Gastrocnemius medialis (tissue), 4 donors: ENCODE measurements around the gene PARD3. TPM values are rescaled to one million over a fixed set of nuclear protein-coding genes. Genes with fewer than 3 reads are reported as not detected.

Source experiments
- ATAC-seq, 2 donors: fragments of 150-250 bp; one replicate each; pipeline ENCODE4 v1.9.1; 2016
- DNase-seq, 2 donors: peaks; one replicate each; pipeline ENCODE4 v3.0.0-alpha.2; 2019
- H3K27ac ChIP-seq, 4 donors: fragments of 200-600 bp; sonication (generic); 1 replicate in 1 of 4; 2 replicates in 3 of 4; pipeline ENCODE4 v1.5.1; 2016 to 2018; ENCODE audit warnings: mild to moderate bottlenecking in 2 of 4, moderate library complexity in 1 of 4
- H3K27me3 ChIP-seq, 3 donors: fragments of 200-600 bp; sonication (generic) in 2 of 3; 1 replicate in 1 of 3; 2 replicates in 2 of 3; pipeline versions ENCODE4 v1.5.1 to v1.6.0; 2016 to 2019; ENCODE audit warnings: mild to moderate bottlenecking in 1 of 3, moderate library complexity in 1 of 3
- H3K36me3 ChIP-seq, 2 donors: fragments of 200-600 bp; sonication (generic) in 1 of 2; one replicate each; pipeline ENCODE4 v1.5.1; 2017 to 2018
- H3K4me1 ChIP-seq, 2 donors: fragments of 200-600 bp; sonication (generic) in 1 of 2; one replicate each; pipeline ENCODE4 v1.5.1; 2016 to 2017; ENCODE audit warnings: mild to moderate bottlenecking in 2 of 2
- H3K4me3 ChIP-seq, 4 donors: fragments of 200-600 bp; sonication (generic) in 3 of 4; 1 replicate in 1 of 4; 2 replicates in 3 of 4; pipeline ENCODE4 v1.5.1; 2016 to 2019; ENCODE audit warnings: mild to moderate bottlenecking in 2 of 4
- H3K9me3 ChIP-seq, 3 donors: fragments of 200-600 bp; sonication (generic) in 2 of 3; 1 replicate in 1 of 3; 2 replicates in 2 of 3; pipeline ENCODE4 v1.5.1; 2016 to 2019
- CTCF ChIP-seq, 5 experiments: fragments of 450-650 bp in 3 of 5; fragments of 200-600 bp in 2 of 5; sonication (generic) in 2 of 5; IDR thresholded peaks in 4 of 5; conservative IDR thresholded peaks in 1 of 5; 1 replicate in 4 of 5; 2 replicates in 1 of 5; pipeline ENCODE4 v1.5.1; 2016 to 2019; ENCODE audit warnings: antibody characterized with exemption in 5 of 5, mild to moderate bottlenecking in 3 of 5, moderate library complexity in 3 of 5
- POLR2A ChIP-seq, 2 donors: fragments of 450-650 bp; IDR thresholded peaks; one replicate each; pipeline ENCODE4 v1.6.1; 2017; ENCODE audit warnings: antibody characterized with exemption in 2 of 2, mild to moderate bottlenecking in 2 of 2, moderate library complexity in 2 of 2
- in situ Hi-C, 4 donors: fragments of 200-750 bp; cut with MboI; loops; one replicate each; pipeline versions ENCODE4 v1.15.0 to v1.8.0; 2017; ENCODE audit warnings: low sequenced_read_pairs in 4 of 4
- intact Hi-C: fragments of 100-400 bp; cut with DNase I; formaldehyde crosslinking; loops from one replicate; pipeline ENCODE4 v1.15.1; 2023; ENCODE audit warnings: low total_unique reads
- total RNA-seq, 4 donors: library from RNA; depleted of rRNA; stranded (reverse); fragments of >200 nt; gene quantifications; one replicate each; pipeline versions ENCODE4 v1.1.0 to v1.2.3, GENCODE V29; 2016

The PARD3 gene
- total RNA-seq, 4 donors from 2014 or later, result 64.6 to 75.8 (median 68.3) TPM

GRCh38 chr10:34731885-34732701 is 83.0 kb downstream of the PARD3 start:
- Histone ChIP-seq H3K9me3 (no peaks in the 10 kb centered on the region), H3K27me3 (no peaks in the 10 kb centered on the region), H3K4me1 (peaks cover 34 to 46% of the 10 kb centered on the region in 2 donors), H3K4me3 (no peak overlapping the region), H3K36me3 (no peaks in the 10 kb centered on the region), H3K27ac (no peak overlapping the region)
- in situ Hi-C loops, result no loop called here
- intact Hi-C loops, result no loop called here
- DNase-seq (no peak), ATAC-seq (no peak)
- TF ChIP-seq CTCF (IDR thresholded peaks at IDR 0.05 in 4 of 5, conservative IDR thresholded peaks at IDR 0.05 in 1 of 5) (no peak), POLR2A (IDR thresholded peaks at IDR 0.05) (no peak)

- no peak for TF ChIP-seq POLR2A (IDR thresholded peaks at IDR 0.05)
- TF ChIP-seq CTCF (IDR thresholded peaks at IDR 0.05 in 4 of 5, conservative IDR thresholded peaks at IDR 0.05 in 1 of 5), result no peak
- peaks cover 39 to 45% of the 10 kb centered on the region in 2 donors for H3K4me1 ChIP-seq
- in situ Hi-C loops (no loop called here), intact Hi-C loops (no loop called here)
- no peak overlapping the region for H3K27ac ChIP-seq
- H3K4me3 ChIP-seq, result no peak overlapping the region
- ATAC-seq (no peak), DNase-seq (no peak)
- H3K27me3 ChIP-seq, result no peaks in the 10 kb centered on the region
- no peaks in the 10 kb centered on the region for H3K9me3 ChIP-seq
- no peaks in the 10 kb centered on the region for H3K36me3 ChIP-seq
These were observed 83.9 kb downstream of the PARD3 start for GRCh38 chr10:34731213-34731612.

GRCh38 chr10:34730726-34731125 is 84.4 kb downstream of the PARD3 start:
- peaks cover 42 to 44% of the 10 kb centered on the region in 2 donors for H3K4me1 ChIP-seq
- H3K9me3 ChIP-seq, result no peaks in the 10 kb centered on the region
- H3K36me3 ChIP-seq, result no peaks in the 10 kb centered on the region
- in situ Hi-C loops, result no loop called here
- no peaks in the 10 kb centered on the region for H3K27me3 ChIP-seq
- H3K4me3 ChIP-seq, result no peak overlapping the region
- no peak for TF ChIP-seq POLR2A (IDR thresholded peaks at IDR 0.05)
- TF ChIP-seq CTCF (IDR thresholded peaks at IDR 0.05 in 4 of 5, conservative IDR thresholded peaks at IDR 0.05 in 1 of 5), result no peak
- ATAC-seq (no peak), DNase-seq (no peak)
- no peak overlapping the region for H3K27ac ChIP-seq
- intact Hi-C loops, result no loop called here

- ATAC-seq, result no peak
- Histone ChIP-seq H3K36me3 (no peaks in the 10 kb centered on the region), H3K4me1 (peaks cover 41 to 46% of the 10 kb centered on the region in 2 donors), H3K27me3 (no peaks in the 10 kb centered on the region), H3K9me3 (no peaks in the 10 kb centered on the region), H3K27ac (no peak overlapping the region), H3K4me3 (no peak overlapping the region)
- TF ChIP-seq POLR2A (IDR thresholded peaks at IDR 0.05), result no peak
- TF ChIP-seq CTCF (IDR thresholded peaks at IDR 0.05 in 4 of 5, conservative IDR thresholded peaks at IDR 0.05 in 1 of 5), result no peak
- intact Hi-C loops, result loop anchor here (10.0 kb wide), 1 partner anchor 225 kb away; no protein-coding TSS in a partner anchor
- in situ Hi-C loops, result loop anchor here in 1 of 4 donors (10.0 kb wide), 1 partner anchor 235 kb away; no protein-coding TSS in a partner anchor
- DNase-seq, result no peak
These were observed 85.5 kb downstream of the PARD3 start for GRCh38 chr10:34729619-34730018.
